Fibroblast of lung (primary cell): ENCODE measurements around the gene TXLNB.

ENCODE experiments used
- CTCF ChIP-seq, 2 donors: IDR thresholded peaks in 1 of 2; conservative IDR thresholded peaks in 1 of 2; 1 replicate in 1 of 2; 2 replicates in 1 of 2; pipeline ENCODE4 v1.5.1; 2011 to 2012; ENCODE audit warnings: low read length in 2 of 2, control low read depth in 1 of 2, inconsistent platforms in 1 of 2, low read depth in 1 of 2, mild to moderate bottlenecking in 1 of 2
- EZH2 ChIP-seq: IDR thresholded peaks from 2 replicates; pipeline ENCODE4 v1.5.1; 2012; ENCODE audit warnings: low read length, control low read depth, mild to moderate bottlenecking; ENCODE audit errors: missing control alignments

- no peak for TF ChIP-seq CTCF (conservative IDR thresholded peaks at IDR 0.05 in 1 of 2, IDR thresholded peaks at IDR 0.05 in 1 of 2; ENCODE audit: low read depth in 1 of 2, low read length in 2 of 2)
- TF ChIP-seq EZH2: no peak
These were observed 47.0 kb upstream of the TXLNB start for GRCh38 chr6:139338795-139339194.
